HG03175 (cell line): Measurements from ENCODE around the gene FAM111A.

ENCODE experiments used
- ATAC-seq: cut with Tn5 transposase; IDR thresholded peaks from one replicate; pipeline ENCODE4 v1.9.1; 2021; ENCODE audit warnings: mild to moderate bottlenecking, moderate library complexity; ENCODE audit not compliant: unreplicated experiment

Gene FAM111A

GRCh38 chr11:59199546-59200422, 57.1 kb downstream of the FAM111A start:
- ATAC-seq, result peak; percentile 54

- no peak for ATAC-seq
These were observed 57.7 kb downstream of the FAM111A start for GRCh38 chr11:59200423-59200746.

GRCh38 chr11:59201353-59201752, 58.7 kb downstream of the FAM111A start:
- no peak for ATAC-seq
